BE2C (cell line): ENCODE measurements around the gene CDKN1C.

Experiments used
- DNase-seq: peaks from one replicate; pipeline ENCODE4 v3.0.0-alpha.2; 2020
- H3K27me3 ChIP-seq: fragments of 250-450 bp; sonication (Bioruptor Pico); 2 replicates; pipeline ENCODE4 v1.5.1; 2020; ENCODE audit warnings: mild to moderate bottlenecking
- H3K36me3 ChIP-seq: fragments of 250-450 bp; sonication (Bioruptor Pico); 2 replicates; pipeline ENCODE4 v1.5.1; 2020; ENCODE audit warnings: mild to moderate bottlenecking
- H3K4me1 ChIP-seq: fragments of 250-450 bp; sonication (Bioruptor Pico); 2 replicates; pipeline ENCODE4 v1.5.1; 2020
- H3K4me3 ChIP-seq: 2 replicates; pipeline ENCODE4 v1.5.1; 2011; ENCODE audit warnings: low read depth, low read length
- H3K9me3 ChIP-seq: fragments of 250-450 bp; sonication (Bioruptor Pico); 2 replicates; pipeline ENCODE4 v1.5.1; 2020
- CTCF ChIP-seq: IDR thresholded peaks from 2 replicates; pipeline ENCODE4 v1.5.1; 2012; ENCODE audit warnings: mild to moderate bottlenecking, low read depth, low read length

The CDKN1C gene

GRCh38 chr11:2928605-2929530 lies 43.3 kb upstream of the CDKN1C start, which contains the start of gene PHLDA2:
PHLDA2 (minus strand) TSS chr11:2929420; CDS start chr11:2929364, 56 bp downstream.
- H3K36me3 ChIP-seq = no peaks in the 10 kb centered on the region
- DNase-seq = no peak
- no peaks in the 10 kb centered on the region for H3K9me3 ChIP-seq
- H3K4me1 ChIP-seq = peaks cover 2% of the 10 kb centered on the region; the same call in 1 of the 2 replicates
- H3K4me3 ChIP-seq = no peak within 1 kb of the TSS
- peaks cover 30% of the 10 kb centered on the region for H3K27me3 ChIP-seq
- TF ChIP-seq CTCF = no peak

GRCh38 chr11:2927851-2928604 lies 42.5 kb upstream of the CDKN1C start:
- Histone ChIP-seq H3K9me3 (no peaks in the 10 kb centered on the region), H3K4me3 (no peak overlapping the region), H3K36me3 (no peaks in the 10 kb centered on the region), H3K27me3 (peaks cover 30% of the 10 kb centered on the region), H3K4me1 (peaks cover 2% of the 10 kb centered on the region; the same call in 1 of the 2 replicates)
- DNase-seq = no peak
- TF ChIP-seq CTCF = no peak

- no peak for TF ChIP-seq CTCF
- Histone ChIP-seq H3K4me3 (no peak overlapping the region), H3K9me3 (no peaks in the 10 kb centered on the region), H3K4me1 (peaks cover 2% of the 10 kb centered on the region; the same call in 1 of the 2 replicates), H3K27me3 (peaks cover 30% of the 10 kb centered on the region), H3K36me3 (no peaks in the 10 kb centered on the region)
- DNase-seq = no peak
Measured at GRCh38 chr11:2927121-2927800, 41.7 kb upstream of the CDKN1C start.

GRCh38 chr11:2926611-2927051 lies 41.1 kb upstream of the CDKN1C start:
- Histone ChIP-seq H3K9me3 (no peaks in the 10 kb centered on the region), H3K36me3 (no peaks in the 10 kb centered on the region), H3K4me3 (no peak overlapping the region), H3K27me3 (peaks cover 30% of the 10 kb centered on the region), H3K4me1 (peaks cover 2% of the 10 kb centered on the region; the same call in 1 of the 2 replicates)
- DNase-seq = no peak
- no peak for TF ChIP-seq CTCF

GRCh38 chr11:2924821-2925675 lies 39.5 kb upstream of the CDKN1C start:
- H3K4me1 ChIP-seq = peaks cover 2% of the 10 kb centered on the region; the same call in 1 of the 2 replicates
- no peak overlapping the region for H3K4me3 ChIP-seq
- peaks cover 24% of the 10 kb centered on the region for H3K27me3 ChIP-seq
- no peaks in the 10 kb centered on the region for H3K36me3 ChIP-seq
- DNase-seq = no peak
- TF ChIP-seq CTCF = no peak
- H3K9me3 ChIP-seq = no peaks in the 10 kb centered on the region
